Measurements from ENCODE around the gene PRKCA.

PRKCA gene

DNA sequence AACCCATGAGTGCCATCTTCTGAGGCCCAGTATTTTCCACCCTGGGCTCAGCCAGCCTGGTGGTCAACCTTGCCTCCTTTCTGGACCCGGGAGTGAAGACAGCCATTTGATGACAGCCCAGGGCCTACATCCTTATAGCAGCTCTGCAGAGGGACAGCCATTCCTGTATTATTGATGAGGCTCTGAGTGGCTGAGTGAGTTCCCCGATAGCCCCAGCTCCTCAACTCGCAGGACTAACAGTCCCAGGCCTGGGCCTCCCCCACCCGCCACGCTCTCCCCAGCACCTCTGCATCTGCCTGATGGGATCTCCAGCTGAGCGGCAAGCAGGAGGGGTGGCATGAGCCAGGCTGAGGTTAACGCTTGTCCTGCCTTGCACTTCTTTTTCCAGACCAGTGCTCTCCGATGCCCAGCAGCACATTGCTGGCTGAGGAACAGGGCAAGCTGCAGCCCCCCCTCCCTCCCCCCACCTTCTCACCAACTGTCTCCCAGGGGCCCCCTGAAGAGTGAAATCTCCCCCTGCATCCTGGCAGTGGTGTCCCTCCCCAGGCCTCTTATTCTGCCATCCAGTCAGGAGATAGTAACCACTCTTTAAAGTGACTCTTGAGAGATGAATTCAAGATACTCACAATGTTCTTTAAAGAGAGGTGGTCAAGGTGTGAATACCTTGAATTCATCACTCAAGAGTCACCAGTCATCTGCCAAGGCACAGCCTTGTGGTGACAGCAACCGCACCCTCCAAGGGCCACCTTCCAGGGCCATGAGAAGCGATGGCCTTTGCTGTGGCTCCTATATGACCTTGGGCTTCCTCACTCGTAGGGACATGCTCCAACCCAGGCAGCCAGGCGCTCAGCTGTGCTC lies 556.0 kb downstream of the PRKCA start:
- no peak for DNase-seq

DNA sequence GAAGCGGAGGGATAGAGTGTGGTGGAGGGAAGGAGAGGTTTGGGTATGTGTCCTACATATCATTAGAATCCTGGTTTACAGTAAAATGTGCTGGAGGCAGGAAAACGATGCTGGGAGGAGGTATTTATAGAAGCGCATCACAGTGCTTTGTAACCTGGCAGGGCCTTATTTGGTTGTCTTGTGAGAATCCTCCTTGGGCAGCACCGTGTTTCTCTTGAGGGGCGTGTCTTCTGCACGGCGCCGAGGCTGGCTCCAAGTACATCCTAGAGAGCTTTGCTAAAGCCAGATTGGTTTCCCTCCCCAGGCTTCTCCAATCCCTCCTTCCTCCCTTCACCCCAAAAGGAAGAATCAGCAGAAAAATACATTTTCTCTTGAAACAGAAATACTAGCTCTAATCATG lies 556.9 kb downstream of the PRKCA start:
- DNase-seq, result no peak

DNA sequence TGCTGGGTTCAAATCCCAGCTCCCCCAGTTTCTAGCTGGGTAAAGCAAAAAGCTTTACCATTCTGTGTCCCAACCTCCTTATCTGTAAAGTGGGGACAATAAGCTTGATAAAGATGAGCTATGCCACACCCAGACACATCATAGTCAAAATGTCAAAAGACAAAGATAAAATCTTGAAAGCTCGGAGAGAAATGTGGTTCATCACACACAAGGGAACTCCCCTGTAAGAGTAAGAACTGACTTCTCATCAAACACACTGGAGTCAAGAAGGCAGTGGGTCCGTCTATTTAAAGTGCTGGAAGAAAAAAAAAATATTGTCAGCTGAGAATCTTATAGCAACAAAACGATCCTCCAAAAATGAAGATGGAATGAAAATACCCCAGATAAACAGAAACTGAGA lies 557.8 kb downstream of the PRKCA start:
- no peak for DNase-seq

All from central memory CD4-positive, alpha-beta T cell (primary cell).